ENCODE results near the gene MAPK14. TPM values are rescaled to one million over a fixed set of nuclear protein-coding genes. Genes with fewer than 3 reads are reported as not detected.
"Not testable (repeated sequence)": the region's sequence is repeated elsewhere in the genome, so short reads cannot be mapped to it uniquely, and the experiment has no call there.

The MAPK14 gene
- total and polyA plus RNA-seq, 2 donors (not counting 1 experiment from before 2014, with no cell fraction given): 55.9 to 57.8 TPM

DNA sequence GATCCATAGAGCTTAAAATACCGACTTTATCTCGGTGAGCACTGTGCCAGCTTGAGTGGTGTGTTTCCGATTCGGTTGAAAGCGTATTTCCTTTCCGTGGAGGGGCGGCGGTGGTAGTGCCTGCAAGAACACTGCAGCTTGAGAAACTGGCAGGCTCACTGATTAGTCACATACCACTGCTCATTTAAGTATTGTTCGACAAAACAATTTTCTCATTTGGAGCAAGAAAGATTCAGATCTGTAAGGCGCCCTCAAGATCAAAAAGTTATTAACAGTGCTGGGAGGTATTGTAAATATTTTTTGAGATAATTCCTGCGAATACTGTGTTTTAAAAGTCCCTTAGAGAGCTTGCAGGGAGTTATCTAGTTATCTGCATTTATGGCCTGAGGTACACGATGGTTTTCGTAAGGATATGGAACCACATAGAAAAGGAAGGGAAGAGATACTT lies 1.3 kb downstream of the MAPK14 start:
- Histone ChIP-seq H3K9me3 (ENCODE audit: control insufficient read depth, insufficient read depth, low read depth, low read length) (no peaks in the 10 kb centered on the region), H3K4me2 (ENCODE audit: extremely low read depth, insufficient read depth, low read length) (peak overlapping the region; percentile 80), H2AFZ (ENCODE audit: low read length) (peak overlapping the region; percentile 31), H3K27me3 (ENCODE audit: control insufficient read depth, insufficient read depth, low read length) (no peaks in the 10 kb centered on the region), H3K9ac (ENCODE audit: insufficient read depth, low read length) (peak overlapping the region; percentile 95), H3K4me1 (ENCODE audit: control insufficient read depth, extremely low read depth, insufficient read depth, low read length) (peaks cover 10% of the 10 kb centered on the region), H3K4me3 (replicated peaks in 1 of 4; ENCODE audit: control extremely low read depth in 1 of 4, insufficient read depth in 1 of 4, low read depth in 3 of 4, low read length in 4 of 4) (peak overlapping the region; percentile 79 to 100 (median 92)), H3K79me2 (ENCODE audit: control insufficient read depth, insufficient read depth, low read length) (peaks cover 62% of the 10 kb centered on the region), H3K27ac (ENCODE audit: insufficient read depth, low read length) (peak overlapping the region; percentile 84), H3K36me3 (ENCODE audit: control insufficient read depth, insufficient read depth, low read length) (no peaks in the 10 kb centered on the region), H4K20me1 (ENCODE audit: control insufficient read depth, extremely low read depth, insufficient read depth, low read length) (no peaks in the 10 kb centered on the region)
- DNase-seq (ENCODE audit: low read depth in 2 of 2): peak; percentile 80 to 86
- TF ChIP-seq, protein P1, sequence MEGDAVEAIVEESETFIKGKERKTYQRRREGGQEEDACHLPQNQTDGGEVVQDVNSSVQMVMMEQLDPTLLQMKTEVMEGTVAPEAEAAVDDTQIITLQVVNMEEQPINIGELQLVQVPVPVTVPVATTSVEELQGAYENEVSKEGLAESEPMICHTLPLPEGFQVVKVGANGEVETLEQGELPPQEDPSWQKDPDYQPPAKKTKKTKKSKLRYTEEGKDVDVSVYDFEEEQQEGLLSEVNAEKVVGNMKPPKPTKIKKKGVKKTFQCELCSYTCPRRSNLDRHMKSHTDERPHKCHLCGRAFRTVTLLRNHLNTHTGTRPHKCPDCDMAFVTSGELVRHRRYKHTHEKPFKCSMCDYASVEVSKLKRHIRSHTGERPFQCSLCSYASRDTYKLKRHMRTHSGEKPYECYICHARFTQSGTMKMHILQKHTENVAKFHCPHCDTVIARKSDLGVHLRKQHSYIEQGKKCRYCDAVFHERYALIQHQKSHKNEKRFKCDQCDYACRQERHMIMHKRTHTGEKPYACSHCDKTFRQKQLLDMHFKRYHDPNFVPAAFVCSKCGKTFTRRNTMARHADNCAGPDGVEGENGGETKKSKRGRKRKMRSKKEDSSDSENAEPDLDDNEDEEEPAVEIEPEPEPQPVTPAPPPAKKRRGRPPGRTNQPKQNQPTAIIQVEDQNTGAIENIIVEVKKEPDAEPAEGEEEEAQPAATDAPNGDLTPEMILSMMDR (conservative IDR thresholded peaks at IDR 0.05 in 1 of 2, IDR thresholded peaks at IDR 0.05 in 1 of 2; ENCODE audit: low read depth in 1 of 2, low read length in 2 of 2): no peak
- TF ChIP-seq EZH2 (IDR thresholded peaks at IDR 0.05; ENCODE audit: low read length, missing control alignments): no peak

GRCh38 chr6:36029464-36029863 lies 1.9 kb downstream of the MAPK14 start:
- Histone ChIP-seq H3K27me3 (ENCODE audit: control insufficient read depth, insufficient read depth, low read length) (no peaks in the 10 kb centered on the region), H3K4me3 (replicated peaks in 1 of 4; ENCODE audit: control extremely low read depth in 1 of 4, insufficient read depth in 1 of 4, low read depth in 3 of 4, low read length in 4 of 4) (peak overlapping the region; percentile 79 to 100 (median 92)), H2AFZ (ENCODE audit: low read length) (no peak overlapping the region), H3K79me2 (ENCODE audit: control insufficient read depth, insufficient read depth, low read length) (peaks cover 67% of the 10 kb centered on the region), H3K4me2 (ENCODE audit: extremely low read depth, insufficient read depth, low read length) (peak overlapping the region; percentile 80), H4K20me1 (ENCODE audit: control insufficient read depth, extremely low read depth, insufficient read depth, low read length) (no peaks in the 10 kb centered on the region), H3K9ac (ENCODE audit: insufficient read depth, low read length) (peak overlapping the region; percentile 95), H3K36me3 (ENCODE audit: control insufficient read depth, insufficient read depth, low read length) (no peaks in the 10 kb centered on the region), H3K9me3 (ENCODE audit: control insufficient read depth, insufficient read depth, low read depth, low read length) (no peaks in the 10 kb centered on the region), H3K4me1 (ENCODE audit: control insufficient read depth, extremely low read depth, insufficient read depth, low read length) (peaks cover 10% of the 10 kb centered on the region), H3K27ac (ENCODE audit: insufficient read depth, low read length) (peak overlapping the region; percentile 84)
- peak; percentile 59 to 91 for DNase-seq (ENCODE audit: low read depth in 2 of 2)
- TF ChIP-seq, protein P1 (conservative IDR thresholded peaks at IDR 0.05 in 1 of 2, IDR thresholded peaks at IDR 0.05 in 1 of 2; ENCODE audit: low read depth in 1 of 2, low read length in 2 of 2): no peak
- no peak for TF ChIP-seq EZH2 (IDR thresholded peaks at IDR 0.05; ENCODE audit: low read length, missing control alignments)

DNA sequence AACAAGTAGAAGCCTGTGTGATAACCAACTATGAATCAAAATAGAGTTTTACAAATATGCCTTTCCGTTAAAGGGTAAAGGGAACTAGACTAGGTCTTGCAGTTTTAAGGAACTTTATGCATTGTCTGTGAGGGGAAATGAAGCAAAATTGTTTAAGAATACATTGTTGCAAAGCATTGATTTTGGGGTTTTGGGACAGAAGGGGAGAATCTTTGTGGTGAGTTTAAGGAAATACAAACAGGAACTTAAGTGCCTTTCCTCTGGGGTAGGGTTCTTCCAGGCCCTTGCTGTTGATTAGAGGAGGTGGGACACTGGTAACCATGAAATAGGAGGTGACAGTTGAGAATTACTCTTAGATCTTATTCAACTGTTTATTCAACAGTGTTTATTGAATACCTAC lies 4.7 kb downstream of the MAPK14 start:
- peaks cover 1% of the 10 kb centered on the region for H4K20me1 ChIP-seq (ENCODE audit: control insufficient read depth, extremely low read depth, insufficient read depth, low read length)
- DNase-seq (ENCODE audit: low read depth in 2 of 2): no peak
- H3K9ac ChIP-seq (ENCODE audit: insufficient read depth, low read length): no peak overlapping the region
- H2AFZ ChIP-seq (ENCODE audit: low read length): no peak overlapping the region
- no peak for TF ChIP-seq EZH2 (IDR thresholded peaks at IDR 0.05; ENCODE audit: low read length, missing control alignments)
- TF ChIP-seq, protein P1 (conservative IDR thresholded peaks at IDR 0.05 in 1 of 2, IDR thresholded peaks at IDR 0.05 in 1 of 2; ENCODE audit: low read depth in 1 of 2, low read length in 2 of 2): no peak
- no peak overlapping the region for H3K27ac ChIP-seq (ENCODE audit: insufficient read depth, low read length)
- no peaks in the 10 kb centered on the region for H3K9me3 ChIP-seq (ENCODE audit: control insufficient read depth, insufficient read depth, low read depth, low read length)
- no peak overlapping the region for H3K4me3 ChIP-seq (replicated peaks in 1 of 4; ENCODE audit: control extremely low read depth in 1 of 4, insufficient read depth in 1 of 4, low read depth in 3 of 4, low read length in 4 of 4)
- no peaks in the 10 kb centered on the region for H3K4me1 ChIP-seq (ENCODE audit: control insufficient read depth, extremely low read depth, insufficient read depth, low read length)
- H3K27me3 ChIP-seq (ENCODE audit: control insufficient read depth, insufficient read depth, low read length): no peaks in the 10 kb centered on the region
- H3K36me3 ChIP-seq (ENCODE audit: control insufficient read depth, insufficient read depth, low read length): no peaks in the 10 kb centered on the region
- H3K4me2 ChIP-seq (ENCODE audit: extremely low read depth, insufficient read depth, low read length): no peak overlapping the region
- peaks cover 92% of the 10 kb centered on the region for H3K79me2 ChIP-seq (ENCODE audit: control insufficient read depth, insufficient read depth, low read length)

GRCh38 chr6:36033144-36033543 lies 5.5 kb downstream of the MAPK14 start:
- not testable (repeated sequence) for H3K27me3 ChIP-seq (ENCODE audit: control insufficient read depth, insufficient read depth, low read length); H3K9me3 ChIP-seq (ENCODE audit: control insufficient read depth, insufficient read depth, low read depth, low read length); DNase-seq (ENCODE audit: low read depth in 2 of 2); H3K4me2 ChIP-seq (ENCODE audit: extremely low read depth, insufficient read depth, low read length); H3K9ac ChIP-seq (ENCODE audit: insufficient read depth, low read length); H3K27ac ChIP-seq (ENCODE audit: insufficient read depth, low read length); H3K36me3 ChIP-seq (ENCODE audit: control insufficient read depth, insufficient read depth, low read length); H4K20me1 ChIP-seq (ENCODE audit: control insufficient read depth, extremely low read depth, insufficient read depth, low read length); H2AFZ ChIP-seq (ENCODE audit: low read length); H3K4me3 ChIP-seq (replicated peaks in 1 of 4; ENCODE audit: control extremely low read depth in 1 of 4, insufficient read depth in 1 of 4, low read depth in 3 of 4, low read length in 4 of 4); H3K4me1 ChIP-seq (ENCODE audit: control insufficient read depth, extremely low read depth, insufficient read depth, low read length)
- H3K79me2 ChIP-seq (ENCODE audit: control insufficient read depth, insufficient read depth, low read length): peaks cover 95% of the 10 kb centered on the region

Measured in fibroblast of lung (primary cell).